GM23338 (cell line): Measurements from ENCODE around the gene CHGA.

Experiments
- EZH2 ChIP-seq: fragments of 200-600 bp; sonication (generic); IDR thresholded peaks from one replicate; pipeline ENCODE4 v1.8.0; 2017; ENCODE audit warnings: antibody characterized with exemption, mild to moderate bottlenecking, low read depth; ENCODE audit not compliant: unreplicated experiment
- POLR2AphosphoS5 ChIP-seq: IDR thresholded peaks from 2 replicates; pipeline ENCODE4 v1.6.1; 2016; ENCODE audit warnings: antibody characterized with exemption, low read depth

DNA sequence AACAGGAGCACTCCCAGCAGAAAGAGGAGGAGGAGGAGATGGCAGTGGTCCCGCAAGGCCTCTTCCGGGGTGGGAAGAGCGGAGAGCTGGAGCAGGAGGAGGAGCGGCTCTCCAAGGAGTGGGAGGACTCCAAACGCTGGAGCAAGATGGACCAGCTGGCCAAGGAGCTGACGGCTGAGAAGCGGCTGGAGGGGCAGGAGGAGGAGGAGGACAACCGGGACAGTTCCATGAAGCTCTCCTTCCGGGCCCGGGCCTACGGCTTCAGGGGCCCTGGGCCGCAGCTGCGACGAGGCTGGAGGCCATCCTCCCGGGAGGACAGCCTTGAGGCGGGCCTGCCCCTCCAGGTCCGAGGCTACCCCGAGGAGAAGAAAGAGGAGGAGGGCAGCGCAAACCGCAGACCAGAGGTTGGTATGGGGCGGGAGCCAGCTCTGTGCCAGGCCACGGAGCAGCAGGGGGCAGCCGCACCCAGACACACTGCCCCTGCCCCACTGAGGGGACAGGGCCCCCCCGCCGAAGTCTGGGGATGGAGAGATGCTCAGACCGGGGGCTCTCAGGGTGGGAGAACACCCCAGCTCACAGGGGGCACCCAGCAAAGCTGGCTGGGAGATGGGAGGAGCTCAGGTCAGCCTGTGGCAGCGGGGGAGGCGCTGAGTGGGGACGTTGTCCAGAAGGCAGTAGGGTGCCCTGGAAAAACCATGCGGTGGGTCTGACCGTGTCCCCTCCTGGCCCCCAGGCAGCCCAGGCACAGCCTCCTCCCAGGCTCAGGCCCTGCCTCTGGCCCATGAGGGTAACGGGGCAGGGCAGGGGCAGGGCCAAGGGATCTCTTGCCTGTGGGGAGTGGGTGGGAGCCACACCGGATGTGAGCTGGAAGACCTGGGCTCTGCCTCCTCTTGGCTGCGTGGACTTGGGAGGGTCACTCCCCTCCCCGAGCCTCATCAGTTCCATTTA, 9.8 kb downstream of the CHGA start:
- TF ChIP-seq POLR2AphosphoS5 (no peak), EZH2 (no peak)
